SK-N-SH (cell line): ENCODE results near the gene NEURL1. TPM values are rescaled to one million over a fixed set of nuclear protein-coding genes. Genes with fewer than 3 reads are reported as not detected.

Experiments used
- CTCF ChIA-PET: fragments of 300-600, 350-600 bp; formaldehyde crosslinking; extraction: SDS; loops from one replicate; lab custom pipeline; 2021; lab: Yijun Ruan, JAX
- POLR2A ChIA-PET: fragments of 350-600 bp; sonication (Branson Sonifier 250); formaldehyde crosslinking; extraction: SDS; loops from one replicate; lab custom pipeline; 2020; ENCODE audit warnings: antibody characterized with exemption, inconsistent platforms; lab: Yijun Ruan, JAX
- DNase-seq: peaks from one replicate; pipeline ENCODE4 v3.0.0; 2012
- H2AFZ ChIP-seq: fragments of 200-600 bp; sonication (generic); 2 replicates; pipeline ENCODE4 v1.8.1; 2016; ENCODE audit warnings: antibody characterized with exemption, mild to moderate bottlenecking, low read depth
- H3F3A ChIP-seq: fragments of 200-600 bp; sonication (generic); replicated peaks from 2 replicates; pipeline ENCODE3; 2016; ENCODE audit warnings: antibody characterized with exemption, mild to moderate bottlenecking; ENCODE audit not compliant: insufficient read depth
- H3K27ac ChIP-seq, 2 experiments: fragments of 200-500 bp in 1 of 2; fragments of 200-600 bp in 1 of 2; sonication (Bioruptor generic) in 1 of 2; sonication (generic), shearing (Covaris generic) in 1 of 2; 2 replicates each; pipeline versions ENCODE4 v1.5.1 to v1.6.1; 2014 to 2016; ENCODE audit warnings: low read depth in 2 of 2, inconsistent platforms in 1 of 2, low read length in 1 of 2, mild to moderate bottlenecking in 1 of 2, mixed read lengths in 1 of 2
- H3K27me3 ChIP-seq: fragments of 200-600 bp; sonication (generic), shearing (Covaris generic); 2 replicates; pipeline ENCODE4 v1.6.1; 2016; ENCODE audit warnings: mixed run types; ENCODE audit not compliant: insufficient read depth
- H3K36me3 ChIP-seq, 2 experiments: fragments of 200-500 bp in 1 of 2; fragments of 200-600 bp in 1 of 2; sonication (Bioruptor generic) in 1 of 2; sonication (generic) in 1 of 2; replicated peaks in 1 of 2; 2 replicates each; pipeline versions ENCODE3 to v1.5.1; 2014 to 2016; ENCODE audit warnings: low read length in 1 of 2, mild to moderate bottlenecking in 1 of 2; ENCODE audit not compliant: insufficient read depth in 2 of 2, control insufficient read depth in 1 of 2
- H3K4me1 ChIP-seq, 2 experiments: fragments of 200-500 bp in 1 of 2; fragments of 200-600 bp in 1 of 2; sonication (Bioruptor generic) in 1 of 2; sonication (generic), shearing (Covaris generic) in 1 of 2; 2 replicates each; pipeline versions ENCODE4 v1.5.1 to v1.6.1; 2014 to 2016; ENCODE audit warnings: low read depth in 1 of 2, low read length in 1 of 2, mixed run types in 1 of 2; ENCODE audit not compliant: insufficient read depth in 2 of 2, control insufficient read depth in 1 of 2
- H3K4me2 ChIP-seq: fragments of 200-600 bp; sonication (generic), shearing (Covaris generic); 2 replicates; pipeline ENCODE4 v1.6.1; 2017; ENCODE audit warnings: mixed run types
- H3K4me3 ChIP-seq, 2 experiments: fragments of 200-500 bp in 1 of 2; fragments of 200-600 bp in 1 of 2; sonication (Bioruptor generic) in 1 of 2; sonication (generic), shearing (Covaris generic) in 1 of 2; 2 replicates each; pipeline versions ENCODE4 v1.5.1 to v1.8.1; 2014 to 2016; ENCODE audit warnings: low read depth in 2 of 2, inconsistent platforms in 1 of 2, low read length in 1 of 2, mild to moderate bottlenecking in 1 of 2, mixed read lengths in 1 of 2, moderate library complexity in 1 of 2
- H3K79me2 ChIP-seq: fragments of 200-600 bp; sonication (generic); 2 replicates; pipeline ENCODE4 v1.8.1; 2017; ENCODE audit warnings: mild to moderate bottlenecking; ENCODE audit not compliant: insufficient read depth
- H3K9ac ChIP-seq: fragments of 200-600 bp; sonication (generic); 2 replicates; pipeline ENCODE4 v1.6.1; 2017; ENCODE audit warnings: mixed run types
- H3K9me2 ChIP-seq: fragments of 200-600 bp; sonication (generic); 2 replicates; pipeline ENCODE4 v1.6.1; 2017; ENCODE audit warnings: mixed run types
- H3K9me3 ChIP-seq: fragments of 200-600 bp; sonication (generic); 2 replicates; pipeline ENCODE4 v1.6.1; 2017; ENCODE audit warnings: mixed run types, mild to moderate bottlenecking, moderate library complexity
- H4K20me1 ChIP-seq: fragments of 200-600 bp; sonication (generic); 2 replicates; pipeline ENCODE4 v1.6.1; 2017; ENCODE audit warnings: mild to moderate bottlenecking, mixed run types; ENCODE audit not compliant: insufficient read depth
- CHD2 ChIP-seq: fragments of 150-350 bp; IDR thresholded peaks from 2 replicates; pipeline ENCODE4 v1.6.1; 2018; ENCODE audit warnings: low read length; ENCODE audit not compliant: partially characterized antibody
- EZH2phosphoT487 ChIP-seq: fragments of 200-600 bp; sonication (generic); IDR thresholded peaks from 2 replicates; pipeline ENCODE4 v1.6.1; 2017; ENCODE audit warnings: low read depth, mixed run types, mild to moderate bottlenecking, antibody characterized with exemption, moderate library complexity, borderline replicate concordance
- FOSL2 ChIP-seq: IDR thresholded peaks from 2 replicates; pipeline ENCODE4 v1.4.0; 2012; ENCODE audit warnings: low read depth, mild to moderate bottlenecking, moderate library complexity, borderline replicate concordance
- GABPA ChIP-seq: IDR thresholded peaks from 2 replicates; pipeline ENCODE4 v1.4.0; 2012; ENCODE audit warnings: low read depth, mild to moderate bottlenecking
- NRF1 ChIP-seq: IDR thresholded peaks from 2 replicates; pipeline ENCODE4 v1.6.1; 2012; ENCODE audit warnings: low read depth, mild to moderate bottlenecking, low read length
- POLR2AphosphoS5 ChIP-seq: IDR thresholded peaks from 2 replicates; pipeline ENCODE4 v1.6.1; 2012; ENCODE audit warnings: low read depth, low read length
- SMC3 ChIP-seq: IDR thresholded peaks from 2 replicates; pipeline ENCODE4 v1.6.1; 2012; ENCODE audit warnings: low read depth, low read length, improper control_type of control experiment
- TAF1 ChIP-seq: IDR thresholded peaks from 2 replicates; pipeline ENCODE4 v1.6.1; 2012; ENCODE audit warnings: low read depth, mild to moderate bottlenecking, low read length, moderate library complexity, borderline replicate concordance
- TCF12 ChIP-seq: IDR thresholded peaks from 2 replicates; pipeline ENCODE4 v1.4.0; 2012
- TEAD4 ChIP-seq: IDR thresholded peaks from 2 replicates; pipeline ENCODE4 v1.4.0; 2012; ENCODE audit warnings: mild to moderate bottlenecking, borderline replicate concordance; ENCODE audit not compliant: insufficient read depth
- USF2 ChIP-seq: fragments of 150-350 bp; IDR thresholded peaks from 2 replicates; pipeline ENCODE4 v1.6.1; 2017; ENCODE audit warnings: antibody characterized with exemption, low read length, low read depth, borderline replicate concordance
- ZBTB33 ChIP-seq: IDR thresholded peaks from 2 replicates; pipeline ENCODE4 v1.4.0; 2012; ENCODE audit warnings: low read depth, borderline replicate concordance
- WGBS: methylation state at CpG from one replicate; pipeline ENCODE4 v1.1.6; 2017; ENCODE audit warnings: low lambda C conversion rate; 5-methylcytosine and 5-hydroxymethylcytosine counted together
- polyA plus RNA-seq, 3 experiments: library from polyadenylated mRNA; depleted of rRNA; stranded (reverse); fragments of >200 nt; gene quantifications; 2 replicates each; pipeline ENCODE4 v1.2.3, GENCODE V29; 2012

Gene NEURL1
- polyA plus RNA-seq, 1 of the 3 experiments (the other 2 are of a cell fraction): 0.05 TPM

GRCh38 chr10:103449208-103450144, 44.0 kb upstream of the NEURL1 start (continued):
- TF ChIP-seq ZBTB33: no peak
- TF ChIP-seq TAF1: no peak
- TF ChIP-seq GABPA: no peak
- no peak for TF ChIP-seq FOSL2
- no peak for TF ChIP-seq TCF12

GRCh38 chr10:103450201-103450695, 43.3 kb upstream of the NEURL1 start:
- H3K27me3 ChIP-seq: no peaks in the 10 kb centered on the region
- peaks cover 5% of the 10 kb centered on the region for H3F3A ChIP-seq
- no peaks in the 10 kb centered on the region for H3K79me2 ChIP-seq
- no peak overlapping the region for H3K4me2 ChIP-seq
- H2AFZ ChIP-seq: no peak overlapping the region
- no peaks in the 10 kb centered on the region for H3K9me2 ChIP-seq
- DNase-seq: no peak
- WGBS: 98% methylated on average over 9 of the region's 12 CpGs
- H3K36me3 ChIP-seq: peaks cover 21 to 23% of the 10 kb centered on the region in 2 experiments
- no peaks in the 10 kb centered on the region for H3K9me3 ChIP-seq
- TF ChIP-seq POLR2AphosphoS5 (0 out of 2 replicates have a peak, but pooled peaks have one; percentile 8), CHD2 (no peak)
- TF ChIP-seq, all 33 proteins: peak for 1
- CTCF ChIA-PET: interaction anchor here (0.5 to 2.4 kb wide), 5 partner anchors 27 to 149 kb away, joined by 3 to 19 read pairs (median 5); no protein-coding TSS in a partner anchor
- Histone ChIP-seq H3K27ac (no peak overlapping the region; a peak in 1 of 4 replicates), H3K4me1 (peaks cover 0 to 18% of the 10 kb centered on the region in 2 experiments; a peak in 1 of 4 replicates), H3K4me3 (no peak overlapping the region), H3K9ac (no peak overlapping the region), H4K20me1 (no peaks in the 10 kb centered on the region)
- POLR2A ChIA-PET: no interaction called here

GRCh38 chr10:103451091-103451813, 42.3 kb upstream of the NEURL1 start:
- H3K9me3 ChIP-seq: no peaks in the 10 kb centered on the region
- no peak for TF ChIP-seq NRF1
- no peak for TF ChIP-seq POLR2AphosphoS5
- TF ChIP-seq USF2: no peak
- TF ChIP-seq ZBTB33: no peak
- TF ChIP-seq FOSL2: no peak
- no peak for TF ChIP-seq GABPA
- TF ChIP-seq EZH2phosphoT487: no peak
- TF ChIP-seq TEAD4: no peak
- TF ChIP-seq SMC3: no peak
- ChIA-PET CTCF (interaction anchor here (0.9 to 2.4 kb wide), 7 partner anchors 9 to 142 kb away, joined by 3 to 19 read pairs (median 5); partner anchors contain the start of gene CALHM3), POLR2A (no interaction called here)
- no peaks in the 10 kb centered on the region for H4K20me1 ChIP-seq
- H3K4me2 ChIP-seq: no peak overlapping the region
- no peaks in the 10 kb centered on the region for H3K27me3 ChIP-seq
- 54% methylated on average over 9 of the region's 14 CpGs for WGBS
- no peak overlapping the region for H2AFZ ChIP-seq
- no peak overlapping the region for H3K9ac ChIP-seq
- peak overlapping the region in 1 of 2 experiments; percentile 48; a peak in 1 of 4 replicates for H3K27ac ChIP-seq
- H3K79me2 ChIP-seq: no peaks in the 10 kb centered on the region
- peaks cover 0 to 18% of the 10 kb centered on the region in 2 experiments; a peak in 1 of 4 replicates for H3K4me1 ChIP-seq
- H3F3A ChIP-seq: no peaks in the 10 kb centered on the region
- H3K9me2 ChIP-seq: no peaks in the 10 kb centered on the region
- peak; percentile 85 for DNase-seq
- H3K4me3 ChIP-seq: peak overlapping the region in 1 of 2 experiments; percentile 10; a peak in 1 of 4 replicates
- peaks cover 13% of the 10 kb centered on the region in 2 experiments for H3K36me3 ChIP-seq
